ENCODE results near the gene FAM76A.

The FAM76A gene

GRCh38 chr1:27745466-27745865 lies 19.7 kb downstream of the FAM76A start:
- TF ChIP-seq CREB5 (CRISPR knock-in tag; IDR thresholded peaks at IDR 0.05; ENCODE audit: low read depth) (no peak), TCF4 (CRISPR knock-in tag; IDR thresholded peaks at IDR 0.05; ENCODE audit: borderline replicate concordance) (no peak), ZNF8 (CRISPR knock-in tag; IDR thresholded peaks at IDR 0.05) (no peak), ISL1 (CRISPR knock-in tag; IDR thresholded peaks at IDR 0.05) (no peak), ZNF565 (CRISPR knock-in tag; conservative IDR thresholded peaks at IDR 0.05; ENCODE audit: low read depth) (no peak), PPARA (CRISPR knock-in tag; IDR thresholded peaks at IDR 0.05; ENCODE audit: borderline replicate concordance) (no peak), CSRNP3 (CRISPR knock-in tag; IDR thresholded peaks at IDR 0.05) (no peak)
- ATAC-seq, result no peak

GRCh38 chr1:27752360-27752759 lies 26.6 kb downstream of the FAM76A start:
- no peak for ATAC-seq
- TF ChIP-seq ZFP30 (CRISPR knock-in tag; IDR thresholded peaks at IDR 0.05), result no peak
- no peak for TF ChIP-seq TCF4 (CRISPR knock-in tag; IDR thresholded peaks at IDR 0.05; ENCODE audit: borderline replicate concordance)
- TF ChIP-seq ZNF70 (CRISPR knock-in tag; IDR thresholded peaks at IDR 0.05), result no peak
- no peak for TF ChIP-seq GLIS3 (CRISPR knock-in tag; IDR thresholded peaks at IDR 0.05)
- TF ChIP-seq ISL1 (CRISPR knock-in tag; IDR thresholded peaks at IDR 0.05), result no peak
- TF ChIP-seq PPARA (CRISPR knock-in tag; IDR thresholded peaks at IDR 0.05; ENCODE audit: borderline replicate concordance), result no peak
- no peak for TF ChIP-seq ZNF565 (CRISPR knock-in tag; conservative IDR thresholded peaks at IDR 0.05; ENCODE audit: low read depth)
- no peak for TF ChIP-seq ESRRG (CRISPR knock-in tag; IDR thresholded peaks at IDR 0.05)
- no peak for TF ChIP-seq BACH2 (CRISPR knock-in tag; IDR thresholded peaks at IDR 0.05; ENCODE audit: borderline replicate concordance)
- TF ChIP-seq ZC3H10 (CRISPR knock-in tag; IDR thresholded peaks at IDR 0.05), result no peak
- TF ChIP-seq CSDC2 (CRISPR knock-in tag; IDR thresholded peaks at IDR 0.05), result no peak
- no peak for TF ChIP-seq POU6F1 (CRISPR knock-in tag; IDR thresholded peaks at IDR 0.05; ENCODE audit: borderline replicate concordance, low read depth)
- no peak for TF ChIP-seq CSRNP3 (CRISPR knock-in tag; IDR thresholded peaks at IDR 0.05)
- no peak for TF ChIP-seq ZNF8 (CRISPR knock-in tag; IDR thresholded peaks at IDR 0.05)
- TF ChIP-seq TSHZ2 (CRISPR knock-in tag; IDR thresholded peaks at IDR 0.05), result no peak
- TF ChIP-seq ZFP3 (CRISPR knock-in tag; IDR thresholded peaks at IDR 0.05), result no peak
- no peak for TF ChIP-seq PATZ1 (CRISPR knock-in tag; IDR thresholded peaks at IDR 0.05; ENCODE audit: borderline replicate concordance)
- no peak for TF ChIP-seq SNAI2 (CRISPR knock-in tag; IDR thresholded peaks at IDR 0.05)
- TF ChIP-seq RARB (CRISPR knock-in tag; IDR thresholded peaks at IDR 0.05), result no peak

- no peak for ATAC-seq
- TF ChIP-seq ZNF8 (CRISPR knock-in tag; IDR thresholded peaks at IDR 0.05) (no peak), CSRNP3 (CRISPR knock-in tag; IDR thresholded peaks at IDR 0.05) (no peak), TSHZ2 (CRISPR knock-in tag; IDR thresholded peaks at IDR 0.05) (no peak), ZFP30 (CRISPR knock-in tag; IDR thresholded peaks at IDR 0.05) (no peak), PPARA (CRISPR knock-in tag; IDR thresholded peaks at IDR 0.05; ENCODE audit: borderline replicate concordance) (no peak), ISL1 (CRISPR knock-in tag; IDR thresholded peaks at IDR 0.05) (no peak), POU6F1 (CRISPR knock-in tag; IDR thresholded peaks at IDR 0.05; ENCODE audit: borderline replicate concordance, low read depth) (no peak)
These were observed 29.5 kb downstream of the FAM76A start for GRCh38 chr1:27755286-27755685.
